Measurements from ENCODE around the gene DNAJC15.

GRCh38 chr13:43129066-43129465 is 105.7 kb downstream of the DNAJC15 start:
- TF ChIP-seq, protein P1, sequence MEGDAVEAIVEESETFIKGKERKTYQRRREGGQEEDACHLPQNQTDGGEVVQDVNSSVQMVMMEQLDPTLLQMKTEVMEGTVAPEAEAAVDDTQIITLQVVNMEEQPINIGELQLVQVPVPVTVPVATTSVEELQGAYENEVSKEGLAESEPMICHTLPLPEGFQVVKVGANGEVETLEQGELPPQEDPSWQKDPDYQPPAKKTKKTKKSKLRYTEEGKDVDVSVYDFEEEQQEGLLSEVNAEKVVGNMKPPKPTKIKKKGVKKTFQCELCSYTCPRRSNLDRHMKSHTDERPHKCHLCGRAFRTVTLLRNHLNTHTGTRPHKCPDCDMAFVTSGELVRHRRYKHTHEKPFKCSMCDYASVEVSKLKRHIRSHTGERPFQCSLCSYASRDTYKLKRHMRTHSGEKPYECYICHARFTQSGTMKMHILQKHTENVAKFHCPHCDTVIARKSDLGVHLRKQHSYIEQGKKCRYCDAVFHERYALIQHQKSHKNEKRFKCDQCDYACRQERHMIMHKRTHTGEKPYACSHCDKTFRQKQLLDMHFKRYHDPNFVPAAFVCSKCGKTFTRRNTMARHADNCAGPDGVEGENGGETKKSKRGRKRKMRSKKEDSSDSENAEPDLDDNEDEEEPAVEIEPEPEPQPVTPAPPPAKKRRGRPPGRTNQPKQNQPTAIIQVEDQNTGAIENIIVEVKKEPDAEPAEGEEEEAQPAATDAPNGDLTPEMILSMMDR (IDR thresholded peaks at IDR 0.05) = no peak
- TF ChIP-seq POLR2AphosphoS5 (IDR thresholded peaks at IDR 0.05) (no peak), POLR2A (IDR thresholded peaks at IDR 0.05) (no peak)
